22Rv1 (cell line): Measurements from ENCODE around the gene EPHA6.

Source experiments
- ZFX ChIP-seq: fragments of 450-650 bp; IDR thresholded peaks from 2 replicates; pipeline ENCODE4 v1.6.1; 2017; ENCODE audit warnings: antibody characterized with exemption, borderline replicate concordance
- TF ChIP-seq, protein P1 (sequence below): fragments of 450-650 bp; IDR thresholded peaks from 2 replicates; pipeline ENCODE4 v1.5.1; 2017; ENCODE audit warnings: mild to moderate bottlenecking

DNA sequence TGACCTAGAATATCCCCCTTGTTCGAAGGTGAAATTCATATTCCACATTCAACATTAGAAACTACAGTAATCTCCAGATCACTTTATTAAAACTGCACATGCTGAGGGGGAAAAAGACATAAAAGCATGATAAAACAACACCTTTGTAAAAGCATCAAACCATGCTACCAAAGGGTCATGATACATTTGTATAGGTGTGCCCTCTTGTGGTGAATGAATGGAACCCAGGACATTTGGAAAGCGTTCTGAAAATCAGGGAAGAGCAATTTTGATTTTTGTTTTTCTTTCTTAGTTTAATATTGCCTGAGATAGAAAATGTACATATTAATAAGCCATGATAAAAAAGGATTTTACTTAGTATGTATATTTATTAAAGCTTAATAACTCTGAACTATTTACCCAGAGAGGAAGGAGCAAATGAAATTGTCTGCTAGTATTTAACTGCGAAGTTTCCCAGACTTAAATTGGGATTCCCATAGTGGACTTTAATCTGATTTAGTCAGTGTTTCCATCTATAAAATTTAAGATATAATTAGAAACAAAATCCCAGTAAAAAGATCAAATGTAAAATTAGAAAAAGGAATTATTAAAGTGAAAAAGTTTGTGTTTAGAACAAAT is 844.4 kb downstream of the EPHA6 start:
- TF ChIP-seq, protein P1, sequence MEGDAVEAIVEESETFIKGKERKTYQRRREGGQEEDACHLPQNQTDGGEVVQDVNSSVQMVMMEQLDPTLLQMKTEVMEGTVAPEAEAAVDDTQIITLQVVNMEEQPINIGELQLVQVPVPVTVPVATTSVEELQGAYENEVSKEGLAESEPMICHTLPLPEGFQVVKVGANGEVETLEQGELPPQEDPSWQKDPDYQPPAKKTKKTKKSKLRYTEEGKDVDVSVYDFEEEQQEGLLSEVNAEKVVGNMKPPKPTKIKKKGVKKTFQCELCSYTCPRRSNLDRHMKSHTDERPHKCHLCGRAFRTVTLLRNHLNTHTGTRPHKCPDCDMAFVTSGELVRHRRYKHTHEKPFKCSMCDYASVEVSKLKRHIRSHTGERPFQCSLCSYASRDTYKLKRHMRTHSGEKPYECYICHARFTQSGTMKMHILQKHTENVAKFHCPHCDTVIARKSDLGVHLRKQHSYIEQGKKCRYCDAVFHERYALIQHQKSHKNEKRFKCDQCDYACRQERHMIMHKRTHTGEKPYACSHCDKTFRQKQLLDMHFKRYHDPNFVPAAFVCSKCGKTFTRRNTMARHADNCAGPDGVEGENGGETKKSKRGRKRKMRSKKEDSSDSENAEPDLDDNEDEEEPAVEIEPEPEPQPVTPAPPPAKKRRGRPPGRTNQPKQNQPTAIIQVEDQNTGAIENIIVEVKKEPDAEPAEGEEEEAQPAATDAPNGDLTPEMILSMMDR: peak; percentile 85
- TF ChIP-seq ZFX: no peak
